A375 (cell line): ENCODE results near the gene DHX30. TPM values are rescaled to one million over a fixed set of nuclear protein-coding genes. Genes with fewer than 3 reads are reported as not detected.

Experiments used
- small RNA-seq: library from RNA; depleted of rRNA; stranded (forward); fragments of <200 nt; gene quantifications from one replicate; pipeline ENCODE3, GENCODE V24; 2014
- total RNA-seq: library from RNA; depleted of rRNA; stranded (reverse); fragments of >200 nt; shearing (Covaris generic); gene quantifications from 2 replicates; pipeline ENCODE4 v1.2.3, GENCODE V29; 2014; rRNA removed

Gene DHX30, protein sequence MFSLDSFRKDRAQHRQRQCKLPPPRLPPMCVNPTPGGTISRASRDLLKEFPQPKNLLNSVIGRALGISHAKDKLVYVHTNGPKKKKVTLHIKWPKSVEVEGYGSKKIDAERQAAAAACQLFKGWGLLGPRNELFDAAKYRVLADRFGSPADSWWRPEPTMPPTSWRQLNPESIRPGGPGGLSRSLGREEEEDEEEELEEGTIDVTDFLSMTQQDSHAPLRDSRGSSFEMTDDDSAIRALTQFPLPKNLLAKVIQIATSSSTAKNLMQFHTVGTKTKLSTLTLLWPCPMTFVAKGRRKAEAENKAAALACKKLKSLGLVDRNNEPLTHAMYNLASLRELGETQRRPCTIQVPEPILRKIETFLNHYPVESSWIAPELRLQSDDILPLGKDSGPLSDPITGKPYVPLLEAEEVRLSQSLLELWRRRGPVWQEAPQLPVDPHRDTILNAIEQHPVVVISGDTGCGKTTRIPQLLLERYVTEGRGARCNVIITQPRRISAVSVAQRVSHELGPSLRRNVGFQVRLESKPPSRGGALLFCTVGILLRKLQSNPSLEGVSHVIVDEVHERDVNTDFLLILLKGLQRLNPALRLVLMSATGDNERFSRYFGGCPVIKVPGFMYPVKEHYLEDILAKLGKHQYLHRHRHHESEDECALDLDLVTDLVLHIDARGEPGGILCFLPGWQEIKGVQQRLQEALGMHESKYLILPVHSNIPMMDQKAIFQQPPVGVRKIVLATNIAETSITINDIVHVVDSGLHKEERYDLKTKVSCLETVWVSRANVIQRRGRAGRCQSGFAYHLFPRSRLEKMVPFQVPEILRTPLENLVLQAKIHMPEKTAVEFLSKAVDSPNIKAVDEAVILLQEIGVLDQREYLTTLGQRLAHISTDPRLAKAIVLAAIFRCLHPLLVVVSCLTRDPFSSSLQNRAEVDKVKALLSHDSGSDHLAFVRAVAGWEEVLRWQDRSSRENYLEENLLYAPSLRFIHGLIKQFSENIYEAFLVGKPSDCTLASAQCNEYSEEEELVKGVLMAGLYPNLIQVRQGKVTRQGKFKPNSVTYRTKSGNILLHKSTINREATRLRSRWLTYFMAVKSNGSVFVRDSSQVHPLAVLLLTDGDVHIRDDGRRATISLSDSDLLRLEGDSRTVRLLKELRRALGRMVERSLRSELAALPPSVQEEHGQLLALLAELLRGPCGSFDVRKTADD
- total RNA-seq: 166 and 170 TPM in 2 replicates

DNA sequence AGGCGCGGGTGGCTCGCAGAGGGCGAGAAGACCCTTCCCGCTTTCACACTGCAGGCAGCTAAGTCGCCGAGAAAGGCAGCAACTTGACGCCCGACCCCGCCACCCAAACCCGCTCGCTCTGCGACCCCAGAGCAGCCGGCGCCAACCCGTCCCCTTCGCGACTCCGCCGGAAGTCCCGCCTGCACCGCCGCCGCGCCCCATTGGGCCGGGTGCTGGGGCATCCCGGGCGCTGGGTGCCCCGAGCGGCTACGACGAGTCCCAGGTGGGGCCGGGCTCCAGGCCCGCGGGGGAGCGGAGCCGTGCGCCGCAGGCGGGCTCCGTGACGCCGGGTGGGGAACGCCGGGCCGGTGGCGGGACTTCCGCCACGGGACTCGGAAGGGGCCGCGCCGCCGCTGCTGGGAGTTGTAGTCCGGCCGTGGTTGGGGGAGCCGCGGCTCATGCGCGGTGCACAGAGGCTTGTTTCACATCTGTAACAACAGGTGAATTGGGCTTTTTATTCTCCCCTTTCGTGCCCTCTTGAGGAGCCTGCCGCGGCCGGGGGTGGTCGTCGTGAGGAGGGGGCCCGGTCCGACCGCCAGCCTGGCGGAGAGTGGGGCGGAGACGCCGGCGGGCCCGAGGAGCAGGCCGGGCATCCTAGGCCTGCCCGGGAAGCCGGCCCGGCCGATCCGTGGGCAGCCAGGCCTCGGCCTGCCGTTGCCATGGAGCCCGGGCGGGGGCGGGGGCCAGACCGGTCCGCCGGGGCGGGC lies at the start of gene DHX30:
TSS of gene DHX30 (plus strand) at position 405 of the 746 bp plus-strand sequence. CDS start 7,546 bp downstream, outside the sequence.

DNA sequence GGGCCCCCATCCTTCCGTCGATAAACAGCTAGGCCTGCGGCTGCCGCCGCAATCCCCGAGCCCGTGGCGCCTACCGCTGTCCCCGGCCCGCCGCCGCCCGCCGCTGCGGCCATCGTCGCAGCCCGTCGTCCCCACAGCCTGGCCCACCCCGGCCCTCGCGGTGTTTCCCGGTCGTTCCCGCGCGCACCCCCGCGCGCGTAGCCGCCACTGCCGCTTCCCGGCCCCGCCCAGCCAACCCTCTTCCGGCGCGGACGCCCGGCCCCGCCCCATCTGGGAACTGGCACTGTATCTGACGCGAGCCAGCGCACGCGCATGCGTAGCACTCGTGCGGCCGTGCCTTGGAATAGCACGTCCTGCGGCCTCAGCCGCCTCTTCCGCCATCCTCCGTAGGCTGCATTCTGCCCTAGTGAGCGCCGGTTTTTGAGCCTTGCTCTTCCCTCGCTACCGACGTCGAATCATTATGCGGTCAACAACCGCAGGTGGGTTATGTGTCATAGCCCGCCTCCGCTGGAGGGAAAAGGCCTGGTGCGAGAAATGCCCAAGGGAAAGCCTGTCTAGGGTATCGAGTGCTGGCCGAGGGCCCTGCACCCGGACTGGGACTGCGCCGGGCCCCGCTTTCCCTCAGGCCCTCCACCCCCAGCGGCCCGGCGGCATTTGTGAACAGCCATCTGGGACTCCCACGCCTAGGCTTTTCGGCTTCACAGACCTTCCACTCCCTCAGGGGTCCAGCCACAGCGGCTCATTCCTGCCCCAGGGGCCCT lies 21.1 kb upstream of the DHX30 start, which contains the start of gene SMARCC1:
TSS of gene SMARCC1 (minus strand) at position 209 of the 761 bp plus-strand sequence. CDS start at position 113, 96 bp downstream.

Small RNA genes lying within 50 kb of the gene (small RNA-seq; reads per million reads assigned to genes)
- not detected for gene MIR1226
- gene RF02271: not detected

Other genes starting within 250 kb of the DHX30 start
- gene CSPG5, start 224.3 kb upstream of the DHX30 start, total RNA-seq: 1.3 and 1.5 TPM in 2 replicates
- 66.8 and 71.9 TPM in 2 replicates for gene SMARCC1, start 21.2 kb upstream of the DHX30 start, total RNA-seq
- gene MAP4, start 213.3 kb downstream of the DHX30 start, total RNA-seq: 63.6 and 65.1 TPM in 2 replicates